ENCODE measurements around the gene CHRNA1. TPM values are rescaled to one million over a fixed set of nuclear protein-coding genes. Genes with fewer than 3 reads are reported as not detected.
A peak's percentile ranks its signal among the peaks of the same experiment; 100 is the strongest.

CHRNA1 gene
- total RNA-seq, 1 experiment from 2014 or later, result not detected

- no peak for DNase-seq (ENCODE audit: low read depth)
- in situ Hi-C loops (cut with HindIII; ENCODE audit: low pct_unique_long_range_greater_than_20kb, low sequenced_read_pairs), result no loop called here
These were observed 60.8 kb downstream of the CHRNA1 start for GRCh38 chr2:174703430-174703829.

GRCh38 chr2:174702541-174702940, 61.7 kb downstream of the CHRNA1 start:
- no peak for DNase-seq (ENCODE audit: low read depth)
- in situ Hi-C loops (cut with HindIII; ENCODE audit: low pct_unique_long_range_greater_than_20kb, low sequenced_read_pairs), result no loop called here

GRCh38 chr2:174699993-174700766, 64.1 kb downstream of the CHRNA1 start:
- in situ Hi-C loops (cut with HindIII; ENCODE audit: low pct_unique_long_range_greater_than_20kb, low sequenced_read_pairs), result no loop called here
- DNase-seq (ENCODE audit: low read depth), result peak; percentile 21

Other genes starting within 250 kb of the CHRNA1 start
- 0.61 and 3.5 TPM in 2 replicates for gene WIPF1, start 166.7 kb downstream of the CHRNA1 start, total RNA-seq (2014; rRNA removed; shearing (Covaris generic); ENCODE audit: low replicate concordance)
- gene CHN1, start 240.9 kb upstream of the CHRNA1 start, total RNA-seq (2014; rRNA removed; shearing (Covaris generic); ENCODE audit: low replicate concordance), result 8.8 and 52.7 TPM in 2 replicates

Data from Caki2 (cell line).